Measurements from ENCODE around the gene CCDC190.

GRCh38 chr1:162904023-162904422, 43.0 kb upstream of the CCDC190 start:
- TF ChIP-seq CTCF (conservative IDR thresholded peaks at IDR 0.05; ENCODE audit: low read depth, low read length) = no peak
- TF ChIP-seq MAZ (IDR thresholded peaks at IDR 0.05; ENCODE audit: borderline replicate concordance, low read depth, low read length) = no peak
- TF ChIP-seq POLR2A (IDR thresholded peaks at IDR 0.05; ENCODE audit: low read depth, low read length) = no peak
- TF ChIP-seq FOS (IDR thresholded peaks at IDR 0.05; ENCODE audit: low read depth, low read length) = no peak
- TF ChIP-seq SMC3 (IDR thresholded peaks at IDR 0.05; ENCODE audit: low read depth, low read length) = no peak
- TF ChIP-seq MAFK (IDR thresholded peaks at IDR 0.05; ENCODE audit: low read depth, low read length) = no peak
- TF ChIP-seq RCOR1 (IDR thresholded peaks at IDR 0.05; ENCODE audit: insufficient replicate concordance, low read length) = no peak

Measured in IMR-90 (cell line).